NCI-H2227 (cell line): ENCODE results near the gene SCGB3A1.

Experiments
- DNase-seq: peaks from one replicate; lab custom pipeline; 2025; ENCODE audit not compliant: unreplicated experiment; lab: John Stamatoyannopoulos, UW

The SCGB3A1 gene

DNA sequence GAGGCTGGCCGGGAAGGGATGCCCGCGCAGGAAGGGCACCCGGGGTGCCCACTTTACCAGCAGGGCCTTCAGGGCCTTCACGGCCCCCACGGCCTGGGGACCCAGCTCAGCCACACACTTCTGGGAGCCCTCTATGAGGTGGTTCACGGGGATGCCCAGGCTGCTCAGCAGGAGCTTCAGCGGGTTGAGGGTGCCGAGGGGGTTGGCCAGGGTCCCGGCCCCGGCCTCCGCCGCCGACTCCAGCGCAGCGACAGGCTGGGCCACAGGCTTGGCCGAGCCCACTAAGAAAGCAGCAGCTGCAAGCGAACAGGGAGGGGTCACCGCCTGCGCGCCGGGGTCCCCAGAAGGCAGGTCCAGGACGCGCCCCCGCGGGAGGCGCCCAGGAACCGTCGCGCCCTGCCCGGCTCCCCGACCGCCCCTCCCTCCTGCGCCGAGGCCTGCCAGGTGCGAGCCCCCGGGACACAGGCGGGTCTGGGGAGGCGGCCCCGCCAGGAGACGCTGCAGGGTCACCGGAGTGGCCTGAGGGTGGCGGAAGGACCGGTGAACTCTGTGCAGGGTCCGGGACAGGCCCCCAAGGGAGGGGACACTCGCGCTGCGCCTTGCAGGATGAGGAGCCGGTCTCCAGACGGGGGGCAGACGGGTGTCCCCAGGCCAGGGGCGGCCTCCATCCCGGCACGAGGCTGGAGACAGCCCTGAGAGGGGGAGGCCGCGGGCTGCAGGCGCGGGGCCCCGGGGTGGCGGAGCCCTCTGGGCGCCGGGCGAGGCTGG is 572 bp downstream of the SCGB3A1 start:
- DNase-seq, result no peak

- DNase-seq, result no peak
These were observed 1.3 kb downstream of the SCGB3A1 start for GRCh38 chr5:180589771-180590542.

GRCh38 chr5:180586870-180587269 is 4.4 kb downstream of the SCGB3A1 start:
- no peak for DNase-seq

- no peak for DNase-seq
These were observed 5.1 kb downstream of the SCGB3A1 start for GRCh38 chr5:180586204-180586603.

DNA sequence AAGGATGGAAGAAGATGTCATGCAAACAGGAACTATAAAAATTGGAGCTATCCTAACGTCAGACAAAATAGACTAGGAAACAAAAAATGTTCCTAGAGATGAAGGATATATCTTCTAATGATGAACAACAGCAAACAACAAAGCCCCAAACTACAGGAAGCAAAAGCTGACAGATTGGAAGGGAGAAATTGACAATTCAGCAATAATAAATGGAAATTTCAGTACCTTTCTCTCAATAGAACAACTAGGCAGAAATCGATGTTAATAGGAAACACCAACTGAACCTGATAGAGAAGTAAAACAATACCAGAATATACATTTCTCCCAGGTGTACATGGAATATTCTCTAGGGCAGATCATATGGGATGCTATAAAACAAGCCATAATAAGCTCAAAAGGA is 7.6 kb downstream of the SCGB3A1 start:
- no peak for DNase-seq

DNA sequence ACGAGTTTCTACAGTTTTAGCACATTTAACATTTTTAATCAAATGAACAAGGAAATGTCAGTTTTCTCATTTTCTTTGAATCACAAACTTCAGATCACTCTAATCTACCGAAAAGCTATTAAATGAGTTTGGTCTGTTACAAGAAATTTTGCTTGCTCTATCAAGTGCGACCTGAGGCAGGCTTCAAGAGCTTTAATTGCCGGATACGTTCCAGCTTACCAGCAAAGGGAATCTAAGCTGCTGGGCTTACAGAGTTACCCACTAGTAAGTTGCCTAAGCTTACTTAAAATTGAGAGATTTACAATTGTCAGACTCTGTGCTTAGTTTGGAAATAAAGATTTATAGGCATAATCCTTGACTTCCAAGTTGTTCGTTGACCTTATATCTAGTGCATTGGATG is 10.6 kb downstream of the SCGB3A1 start:
- no peak for DNase-seq

DNA sequence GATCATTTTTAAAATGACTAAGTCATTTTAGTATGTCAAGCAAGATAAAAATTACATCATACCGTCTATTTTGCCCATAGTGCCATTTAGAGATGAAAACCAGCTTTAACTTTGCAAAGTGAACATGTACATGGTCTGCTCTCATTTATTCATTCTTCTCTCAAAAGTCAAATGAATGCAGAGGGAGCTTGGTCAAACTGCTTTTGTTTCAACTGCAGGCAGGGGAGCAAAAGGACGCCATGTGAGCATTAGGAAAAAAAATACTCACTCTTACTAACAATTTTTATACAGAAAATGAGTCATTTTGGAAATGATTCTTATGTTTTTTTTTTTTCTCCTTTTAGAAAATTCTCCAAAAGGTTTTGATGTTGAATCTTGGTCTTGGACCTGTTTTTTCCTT is 15.7 kb downstream of the SCGB3A1 start:
- DNase-seq, result no peak

DNA sequence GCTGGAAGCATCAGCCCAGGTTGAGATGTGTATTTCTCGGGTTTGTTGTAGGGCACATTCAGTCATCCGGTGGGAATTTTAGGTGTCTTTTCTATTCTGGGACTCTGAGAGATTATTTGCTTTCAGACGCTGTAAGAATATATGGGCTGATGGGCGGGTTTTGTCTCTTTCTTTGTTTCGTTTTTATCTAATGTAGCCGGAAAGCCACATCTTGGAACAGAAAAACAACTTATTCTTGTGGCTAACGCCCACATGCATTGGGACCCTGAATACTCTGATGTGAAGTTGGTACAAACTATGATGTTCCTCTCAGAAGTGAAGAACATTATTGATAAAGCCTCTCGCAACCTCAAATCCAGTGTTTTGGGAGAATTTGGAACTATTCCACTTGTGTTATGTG is 22.4 kb downstream of the SCGB3A1 start:
- no peak for DNase-seq

DNA sequence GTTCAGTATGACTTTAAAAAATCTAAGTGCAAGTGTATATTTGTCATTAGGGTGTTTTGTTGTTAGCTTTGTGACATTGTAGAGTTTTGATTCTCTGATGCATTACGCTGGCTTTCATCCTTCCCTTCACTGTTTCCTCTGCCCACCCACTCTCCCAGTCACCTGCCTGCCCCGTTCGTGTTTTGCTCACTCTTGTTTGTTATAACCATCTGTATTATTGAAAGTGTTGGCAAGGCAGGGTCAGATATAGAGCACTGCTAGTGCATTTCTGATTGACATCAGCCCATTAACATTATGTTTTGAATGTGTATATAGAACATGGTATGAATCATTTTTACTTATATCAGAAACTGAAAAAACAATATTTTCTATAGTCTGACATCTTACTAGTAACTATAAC is 27.3 kb downstream of the SCGB3A1 start:
- DNase-seq, result no peak

DNA sequence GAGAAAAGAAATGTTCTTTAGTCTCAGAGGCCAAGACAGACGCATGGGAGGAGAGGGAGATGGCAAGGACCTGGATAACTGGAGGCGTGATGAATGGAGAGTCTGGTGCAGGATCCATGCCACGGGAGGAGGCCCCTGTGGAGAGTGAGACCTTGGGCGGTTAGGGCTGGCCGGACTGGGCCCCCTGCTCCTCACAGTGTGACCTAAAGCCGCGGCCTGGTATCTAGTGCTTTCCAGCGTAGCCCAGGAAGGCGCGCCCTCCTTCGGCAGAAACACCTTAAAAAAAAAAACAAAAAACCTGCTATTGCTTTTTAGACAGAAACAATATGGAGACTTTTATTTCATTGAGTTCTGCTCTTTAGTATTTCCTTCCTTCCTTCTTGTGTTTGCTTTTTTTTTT is 33.1 kb downstream of the SCGB3A1 start:
- no peak for DNase-seq

- DNase-seq, result no peak
These were observed 34.0 kb downstream of the SCGB3A1 start for GRCh38 chr5:180557217-180557809.

GRCh38 chr5:180555168-180555921 is 36.0 kb downstream of the SCGB3A1 start:
- DNase-seq, result no peak

GRCh38 chr5:180553530-180553929 is 37.8 kb downstream of the SCGB3A1 start:
- no peak for DNase-seq

- no peak for DNase-seq
These were observed 42.7 kb downstream of the SCGB3A1 start for GRCh38 chr5:180548563-180548962.

- DNase-seq, result no peak
These were observed 46.1 kb downstream of the SCGB3A1 start for GRCh38 chr5:180545248-180545647.

DNA sequence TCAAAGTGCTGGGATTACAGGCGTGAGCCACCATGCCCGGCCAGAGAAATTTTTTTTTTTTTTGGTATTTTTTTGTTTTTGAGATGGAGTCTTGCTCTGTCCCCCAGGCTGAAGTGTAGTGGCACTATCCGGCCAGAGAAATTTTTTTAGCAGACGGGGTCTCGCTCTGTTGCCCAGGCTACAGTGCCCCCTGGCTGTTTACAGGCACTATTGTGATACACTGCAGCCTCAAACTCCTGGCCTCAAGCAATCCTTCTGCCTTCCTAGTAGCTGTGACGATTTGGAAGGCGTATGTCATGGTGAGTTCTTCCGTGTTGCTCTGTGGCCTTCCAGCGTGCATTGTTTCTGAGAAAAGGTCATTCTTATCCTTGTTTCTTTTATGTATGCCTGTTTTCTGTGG is 49.6 kb downstream of the SCGB3A1 start:
- DNase-seq, result no peak
